ENCODE results near the gene SRGN.

DNA sequence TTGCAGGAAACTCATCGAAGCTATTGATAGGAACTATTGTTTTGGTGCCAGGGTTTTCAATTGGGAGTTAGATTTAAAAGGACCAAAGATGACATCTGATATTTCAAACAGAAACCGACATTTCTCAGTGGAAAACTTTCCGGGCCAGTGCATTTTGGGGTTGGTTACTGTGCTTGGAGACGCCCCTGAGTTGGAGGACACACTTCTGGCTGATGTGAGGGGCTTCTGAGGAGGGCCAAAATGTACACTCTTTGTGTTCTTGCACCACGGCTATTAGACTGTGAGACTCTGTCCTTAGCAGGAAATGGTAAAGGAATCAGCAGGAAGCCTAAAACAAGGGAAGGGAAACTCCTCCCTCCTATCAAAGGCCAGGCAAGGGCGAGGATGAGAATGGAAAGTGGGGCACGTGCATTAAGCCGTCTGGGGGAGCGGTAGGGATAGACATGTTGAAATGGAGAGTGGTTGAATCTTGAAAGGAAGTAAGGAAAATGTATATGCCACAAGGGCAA lies 1.8 kb upstream of the SRGN start:
- TF ChIP-seq CTCF (IDR thresholded peaks at IDR 0.05) (no peak), POLR2A (IDR thresholded peaks at IDR 0.05) (no peak)
